ENCODE results near the gene ADAMTS9.

DNA sequence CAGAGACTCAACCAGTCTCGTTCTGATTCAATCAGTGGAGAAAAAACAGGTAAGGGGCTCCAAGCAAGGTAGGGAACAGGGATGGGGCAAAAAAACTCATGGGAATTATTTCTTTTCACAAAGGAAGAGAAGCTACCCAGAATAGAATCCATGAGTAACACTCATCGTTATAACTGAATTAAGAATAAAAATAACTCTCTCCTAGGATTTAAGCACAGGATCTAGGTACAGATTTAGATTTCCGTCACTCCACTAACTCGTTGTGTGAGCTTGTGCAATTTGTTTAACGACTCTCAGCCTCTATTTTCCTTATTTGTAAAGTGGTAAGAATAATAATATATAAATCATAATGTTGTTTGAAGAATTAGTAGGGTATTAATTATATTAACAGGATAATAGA lies 68.6 kb downstream of the ADAMTS9 start:
- TF ChIP-seq GATA2 (IDR thresholded peaks at IDR 0.05; ENCODE audit: low read depth, low read length) (no peak), GATA3 (IDR thresholded peaks at IDR 0.05; ENCODE audit: low read depth, low read length) (no peak)

All from SH-SY5Y (cell line).